ENCODE measurements around the gene CAMTA1. TPM values are rescaled to one million over a fixed set of nuclear protein-coding genes. Genes with fewer than 3 reads are reported as not detected.

The CAMTA1 gene
- total and polyA plus RNA-seq, 4 donors = 18.0 to 93.5 (median 35.8) TPM

DNA sequence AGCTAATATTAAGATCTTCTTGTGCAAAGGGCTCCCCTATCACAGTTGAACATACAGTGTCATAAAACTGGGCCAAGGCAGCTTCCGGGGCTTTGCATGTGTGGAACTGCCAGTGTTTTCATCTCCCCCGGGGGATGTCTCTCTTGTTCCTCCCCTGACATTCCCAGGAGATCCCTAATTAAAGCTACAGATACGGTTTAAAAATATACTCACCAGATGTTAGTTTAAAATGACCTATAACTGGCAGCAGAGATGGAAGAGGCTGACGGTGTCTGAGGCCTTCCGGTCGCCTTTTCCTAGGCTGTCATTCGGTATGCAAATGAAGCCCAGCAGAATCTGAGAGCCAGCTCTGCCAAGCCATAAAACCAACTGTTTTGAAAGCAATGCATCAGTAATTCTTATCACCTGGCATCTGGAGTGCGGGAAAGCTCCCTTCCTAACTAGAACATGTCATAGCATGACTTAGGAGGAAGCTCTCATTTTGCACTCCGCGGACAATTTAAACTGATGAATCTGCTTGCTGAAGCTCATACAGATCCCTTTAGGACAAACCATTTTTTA is 549.3 kb downstream of the CAMTA1 start:
- Histone ChIP-seq H3K27ac (ENCODE audit: low read depth in 1 of 2, low read length in 2 of 2) (no peak overlapping the region), H3K27me3 (ENCODE audit: control insufficient read depth in 4 of 4, insufficient read depth in 4 of 4, low read length in 3 of 4) (no peaks in the 10 kb centered on the region), H3K4me1 (ENCODE audit: control insufficient read depth in 4 of 4, insufficient read depth in 4 of 4, low read length in 3 of 4) (peaks cover 0 to 5% (median 0%) of the 10 kb centered on the region in 4 donors), H3K9ac (ENCODE audit: low read depth in 1 of 2, low read length in 2 of 2) (no peak overlapping the region), H3K36me3 (ENCODE audit: control insufficient read depth in 4 of 4, insufficient read depth in 3 of 4, low read depth in 1 of 4, low read length in 3 of 4) (no peaks in the 10 kb centered on the region), H3K4me3 (ENCODE audit: low read depth in 1 of 3, low read length in 3 of 3) (no peak overlapping the region), H3K9me3 (ENCODE audit: control insufficient read depth in 4 of 4, low read length in 3 of 4) (no peaks in the 10 kb centered on the region)
- 58% methylated on average over 10 of the region's 10 CpGs for WGBS
- DNase-seq (ENCODE audit: low spot score) = no peak
- no peak for TF ChIP-seq TAF1 (conservative IDR thresholded peaks at IDR 0.05)
- no peak for TF ChIP-seq ZBTB33 (IDR thresholded peaks at IDR 0.05)
- TF ChIP-seq ATF3 (IDR thresholded peaks at IDR 0.05) = no peak
- no peak for TF ChIP-seq RXRA (IDR thresholded peaks at IDR 0.05)

DNA sequence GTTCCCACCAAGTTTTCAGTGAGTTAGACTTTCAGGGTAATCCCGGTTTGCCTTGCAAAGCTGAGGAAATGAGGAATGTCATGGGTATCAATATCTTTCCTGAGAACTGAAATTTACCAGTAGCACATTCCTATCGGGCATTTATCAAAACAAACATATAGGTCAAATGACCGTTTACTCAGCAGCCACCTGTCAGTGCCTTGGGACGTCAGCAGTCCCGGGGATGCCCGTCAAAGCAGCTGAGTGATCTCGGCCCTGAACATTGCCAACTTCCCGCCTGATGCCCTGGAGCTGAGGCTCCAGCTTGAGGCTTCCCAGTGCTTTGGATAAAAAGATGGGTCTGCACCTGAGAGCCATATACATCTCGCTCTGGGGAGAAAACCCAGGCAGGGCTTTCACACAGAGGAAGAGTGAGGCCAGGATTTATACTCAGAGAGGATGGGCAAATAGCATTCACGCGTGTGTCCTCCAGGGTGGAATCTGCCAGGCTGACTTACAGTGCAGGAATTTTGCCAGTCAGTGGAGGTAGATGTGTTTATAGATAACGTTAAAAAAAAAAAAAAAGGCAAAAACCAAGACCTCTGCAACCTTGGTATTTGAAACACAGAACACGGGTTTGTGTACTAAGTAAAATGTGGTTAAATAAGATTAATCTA is 550.1 kb downstream of the CAMTA1 start:
- 72% methylated on average over 13 of the region's 13 CpGs for WGBS
- H3K9me3 ChIP-seq (ENCODE audit: control insufficient read depth in 4 of 4, low read length in 3 of 4) = no peaks in the 10 kb centered on the region
- H3K27me3 ChIP-seq (ENCODE audit: control insufficient read depth in 4 of 4, insufficient read depth in 4 of 4, low read length in 3 of 4) = no peaks in the 10 kb centered on the region
- TF ChIP-seq REST (IDR thresholded peaks at IDR 0.05) (no peak), YY1 (IDR thresholded peaks at IDR 0.05) (no peak), FOXA1 (IDR thresholded peaks at IDR 0.05) (no peak), NR2F2 (IDR thresholded peaks at IDR 0.05) (no peak), CTCF (IDR thresholded peaks at IDR 0.05; ENCODE audit: low read depth, low read length, missing input control) (no peak), FOXA2 (IDR thresholded peaks at IDR 0.05) (no peak), RXRA (IDR thresholded peaks at IDR 0.05) (no peak), HNF4G (IDR thresholded peaks at IDR 0.05) (no peak), ZBTB33 (IDR thresholded peaks at IDR 0.05) (no peak), GABPA (IDR thresholded peaks at IDR 0.05 in 1 of 2, conservative IDR thresholded peaks at IDR 0.05 in 1 of 2) (no peak)
- TF ChIP-seq, protein P1, sequence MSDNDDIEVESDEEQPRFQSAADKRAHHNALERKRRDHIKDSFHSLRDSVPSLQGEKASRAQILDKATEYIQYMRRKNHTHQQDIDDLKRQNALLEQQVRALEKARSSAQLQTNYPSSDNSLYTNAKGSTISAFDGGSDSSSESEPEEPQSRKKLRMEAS (IDR thresholded peaks at IDR 0.05) = no peak
- H3K27ac ChIP-seq (ENCODE audit: low read depth in 1 of 2, low read length in 2 of 2) = no peak overlapping the region
- no peak overlapping the region for H3K4me3 ChIP-seq (ENCODE audit: low read depth in 1 of 3, low read length in 3 of 3)
- DNase-seq (ENCODE audit: low spot score) = no peak
- peaks cover 0 to 5% (median 0%) of the 10 kb centered on the region in 4 donors for H3K4me1 ChIP-seq (ENCODE audit: control insufficient read depth in 4 of 4, insufficient read depth in 4 of 4, low read length in 3 of 4)
- no peak overlapping the region for H3K9ac ChIP-seq (ENCODE audit: low read depth in 1 of 2, low read length in 2 of 2)
- no peaks in the 10 kb centered on the region for H3K36me3 ChIP-seq (ENCODE audit: control insufficient read depth in 4 of 4, insufficient read depth in 3 of 4, low read depth in 1 of 4, low read length in 3 of 4)

All from liver (tissue), 9 donors.